Activated CD4-positive, alpha-beta T cell treated with anti-CD3 and anti-CD28 coated beads, Interleukin-2, amount 50 U/mL, for 24 hours (primary cell): Measurements from ENCODE around the gene REV1.
"Not testable (repeated sequence)": the region's sequence is repeated elsewhere in the genome, so short reads cannot be mapped to it uniquely, and the experiment has no call there.

Experiments used
- DNase-seq, 2 donors: peaks; one replicate each; pipeline ENCODE4 v3.0.0-alpha.2; 2020; ENCODE audit warnings: low read depth in 1 of 2, low spot score in 1 of 2

Gene REV1

DNA sequence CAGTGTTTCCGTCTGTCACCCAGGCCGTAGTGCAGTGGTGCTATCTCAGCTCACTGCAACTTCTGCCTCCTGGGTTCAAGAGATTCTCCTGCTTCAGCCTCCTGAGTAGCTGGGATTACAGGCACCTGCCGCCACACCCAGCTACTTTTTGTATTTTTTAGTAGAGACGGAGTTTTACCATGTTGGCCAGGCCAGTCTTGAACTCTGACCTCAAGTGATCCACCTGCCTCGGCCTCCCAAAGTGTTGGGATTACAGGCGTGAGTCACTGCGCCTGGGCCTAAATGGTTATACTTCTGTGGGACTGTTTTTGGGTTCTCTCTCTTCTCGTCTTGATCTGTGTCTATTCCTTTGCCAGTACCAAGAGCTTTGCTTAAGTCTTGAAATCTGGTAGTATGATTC is 135.0 kb downstream of the REV1 start:
- not testable (repeated sequence) for DNase-seq

DNA sequence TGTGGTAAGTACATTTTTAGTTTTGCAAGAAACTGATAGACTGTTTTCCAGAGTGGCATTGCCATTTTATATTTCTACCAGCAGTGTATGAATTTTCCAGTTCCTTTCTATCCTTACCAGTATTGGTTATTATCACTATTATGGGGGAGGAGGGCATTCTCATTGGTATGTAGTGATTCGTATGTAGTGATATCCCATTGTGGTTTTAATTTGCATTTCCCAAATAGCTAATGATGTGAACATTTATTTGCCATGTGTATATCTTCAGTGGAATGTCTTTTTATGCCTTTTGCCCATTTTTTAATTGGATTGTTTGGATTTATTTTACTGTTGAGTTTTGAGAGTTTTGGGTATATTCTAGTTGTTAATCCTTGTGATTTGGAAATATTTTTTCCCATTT is 135.7 kb downstream of the REV1 start:
- DNase-seq, result no peak
